Psoas muscle (tissue), 8 donors: Measurements from ENCODE around the gene RNF123. TPM values are rescaled to one million over a fixed set of nuclear protein-coding genes. Genes with fewer than 3 reads are reported as not detected.

Experiments
- ATAC-seq, 4 donors: fragments of 200-7000 bp; cut with Tn5 transposase; one replicate each; pipeline ENCODE4 v1.9.1; 2020; ENCODE audit warnings: moderate library complexity in 3 of 4, mild to moderate bottlenecking in 2 of 4
- DNase-seq, 2 donors: peaks; one replicate each; pipeline ENCODE4 v3.0.0-alpha.2; 2020
- H3K27ac ChIP-seq: fragments of 200-600 bp; one replicate; pipeline ENCODE4 v1.8.0; 2022
- H3K27me3 ChIP-seq, 3 donors: fragments of 200-600 bp in 1 of 3; one replicate each; pipeline versions ENCODE4 v1.6.1 to v1.8.0; 2013 to 2022; ENCODE audit warnings: low read length in 2 of 3, mild to moderate bottlenecking in 2 of 3, moderate library complexity in 1 of 3; ENCODE audit not compliant: insufficient read depth in 3 of 3
- H3K36me3 ChIP-seq, 2 donors: fragments of 200-600 bp in 1 of 2; one replicate each; pipeline versions ENCODE4 v1.6.1 to v1.8.0; 2013 to 2022; ENCODE audit warnings: low read depth in 1 of 2, mild to moderate bottlenecking in 1 of 2, moderate library complexity in 1 of 2; ENCODE audit not compliant: insufficient read depth in 1 of 2
- H3K4me1 ChIP-seq: fragments of 200-600 bp; one replicate; pipeline ENCODE4 v1.8.0; 2022
- H3K4me3 ChIP-seq: fragments of 200-600 bp; one replicate; pipeline ENCODE4 v1.8.0; 2022; ENCODE audit warnings: mild to moderate bottlenecking
- H3K9me3 ChIP-seq: fragments of 200-600 bp; one replicate; pipeline ENCODE4 v1.8.0; 2022
- WGBS, 3 donors: extraction: QIAGEN DNeasy Blood & Tissue Kit; methylation state at CpG; one replicate each; pipeline versions ENCODE4 v1.1.6 to v1.1.7; 2013; 5-methylcytosine and 5-hydroxymethylcytosine counted together
- intact Hi-C, 2 donors: fragments of 100-400 bp; cut with DNase I; formaldehyde crosslinking; loops; one replicate each; pipeline versions ENCODE4 v1.11.0 to v1.14.2; 2022
- polyA plus RNA-seq, 3 donors: library from polyadenylated mRNA; stranded (reverse); fragments of 200-250 nt; gene quantifications; one replicate each; pipeline ENCODE4 v1.2.3, GENCODE V29; 2013
- total RNA-seq, 4 donors: library from RNA; stranded (reverse); fragmentation: NEBNext Ultra II Directional in 2 of 4; extraction: Animal tissue kit (Norgen Biotek cat#: 25700) in 2 of 4; gene quantifications; one replicate each; pipeline versions ENCODE4 v1.2.1 to v1.2.4, GENCODE V29; 2021 to 2023
- TF ChIP-seq, protein P1 (sequence below): fragments of 200-600 bp; IDR thresholded peaks from one replicate; pipeline ENCODE4 v1.8.0; 2022; ENCODE audit warnings: antibody characterized with exemption
- donor health status: healthy with polysubstance abuse.
- donor health status: DM: no; HTN: no; CAD: no; lungs with moderate emphysema.
- donor health status: Bipolar disorder and iron deficiency.
- donor health status: healthy.
- donor health status: DM: yes; HTN: yes; CAD: no.
- donor health status: DM: no; HTN: no; CAD: no.
- donor health status: DM: no; HTN: no; CAD: no.
- donor health status: DM: yes; HTN: yes; CAD: no.

Gene RNF123
- total and polyA plus RNA-seq, 7 donors: 36.1 to 170 (median 105) TPM

DNA sequence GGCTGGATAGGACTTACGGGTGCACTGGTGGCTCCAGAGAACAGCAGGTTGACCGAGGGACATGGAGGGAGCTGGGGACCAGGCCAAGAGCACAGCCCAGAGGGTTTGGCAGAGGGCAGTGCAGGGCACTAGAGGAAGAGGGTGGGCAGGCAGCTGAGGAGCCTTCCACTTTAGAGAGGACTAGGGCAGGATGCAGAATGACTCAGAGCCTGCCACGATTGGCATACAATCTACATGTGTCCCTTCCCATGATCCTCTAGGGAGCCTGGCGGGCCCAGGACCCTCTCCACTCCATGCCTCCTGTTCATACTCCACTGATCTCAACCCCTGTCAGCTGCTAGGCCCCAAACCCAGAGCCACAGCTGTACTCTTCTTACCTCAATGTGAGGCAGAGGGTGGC, 29.6 kb upstream of the RNF123 start:
- 34 to 63% (median 56%) methylated on average over 4 of the region's 4 CpGs for WGBS, 3 donors
- ATAC-seq (no peak), DNase-seq (no peak)
- no peaks in the 10 kb centered on the region for H3K4me1 ChIP-seq
- TF ChIP-seq, protein P1, sequence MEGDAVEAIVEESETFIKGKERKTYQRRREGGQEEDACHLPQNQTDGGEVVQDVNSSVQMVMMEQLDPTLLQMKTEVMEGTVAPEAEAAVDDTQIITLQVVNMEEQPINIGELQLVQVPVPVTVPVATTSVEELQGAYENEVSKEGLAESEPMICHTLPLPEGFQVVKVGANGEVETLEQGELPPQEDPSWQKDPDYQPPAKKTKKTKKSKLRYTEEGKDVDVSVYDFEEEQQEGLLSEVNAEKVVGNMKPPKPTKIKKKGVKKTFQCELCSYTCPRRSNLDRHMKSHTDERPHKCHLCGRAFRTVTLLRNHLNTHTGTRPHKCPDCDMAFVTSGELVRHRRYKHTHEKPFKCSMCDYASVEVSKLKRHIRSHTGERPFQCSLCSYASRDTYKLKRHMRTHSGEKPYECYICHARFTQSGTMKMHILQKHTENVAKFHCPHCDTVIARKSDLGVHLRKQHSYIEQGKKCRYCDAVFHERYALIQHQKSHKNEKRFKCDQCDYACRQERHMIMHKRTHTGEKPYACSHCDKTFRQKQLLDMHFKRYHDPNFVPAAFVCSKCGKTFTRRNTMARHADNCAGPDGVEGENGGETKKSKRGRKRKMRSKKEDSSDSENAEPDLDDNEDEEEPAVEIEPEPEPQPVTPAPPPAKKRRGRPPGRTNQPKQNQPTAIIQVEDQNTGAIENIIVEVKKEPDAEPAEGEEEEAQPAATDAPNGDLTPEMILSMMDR: no peak
- no peaks in the 10 kb centered on the region for H3K36me3 ChIP-seq
- no peaks in the 10 kb centered on the region for H3K9me3 ChIP-seq
- no peak overlapping the region for H3K27ac ChIP-seq
- H3K4me3 ChIP-seq: no peak overlapping the region
- intact Hi-C loops: no loop called here
- H3K27me3 ChIP-seq: no peaks in the 10 kb centered on the region

GRCh38 chr3:49661281-49661680, 28.1 kb upstream of the RNF123 start:
- Histone ChIP-seq H3K27me3 (no peaks in the 10 kb centered on the region), H3K36me3 (no peaks in the 10 kb centered on the region), H3K4me1 (no peaks in the 10 kb centered on the region), H3K4me3 (no peak overlapping the region), H3K27ac (no peak overlapping the region), H3K9me3 (no peaks in the 10 kb centered on the region)
- WGBS, 3 donors: 86 to 92% (median 86%) methylated on average over 14 of the region's 14 CpGs
- no peak for DNase-seq
- intact Hi-C loops: no loop called here
- ATAC-seq: no peak
- TF ChIP-seq, protein P1: no peak

DNA sequence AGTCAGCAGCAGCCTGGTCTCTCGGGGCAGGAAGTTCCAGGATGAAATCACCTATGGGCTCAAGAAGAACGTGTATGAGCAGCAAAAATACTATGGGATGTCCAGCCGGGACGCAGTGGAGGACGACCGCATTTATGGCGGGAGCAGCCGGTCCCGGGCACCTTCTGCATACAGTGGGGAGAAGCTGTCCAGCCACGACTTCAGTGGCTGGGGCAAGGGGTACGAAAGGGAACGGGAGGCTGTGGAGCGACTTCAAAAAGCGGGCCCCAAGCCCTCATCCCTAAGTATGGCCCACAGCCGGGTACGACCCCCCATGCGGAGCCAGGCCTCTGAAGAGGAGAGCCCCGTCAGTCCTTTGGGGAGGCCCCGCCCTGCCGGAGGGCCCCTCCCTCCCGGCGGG, 27.3 kb upstream of the RNF123 start:
- 89 to 94% (median 91%) methylated on average over 18 to 22 of the region's 22 CpGs for WGBS, 3 donors
- H3K4me3 ChIP-seq: no peak overlapping the region
- TF ChIP-seq, protein P1: no peak
- no peak overlapping the region for H3K27ac ChIP-seq
- DNase-seq (no peak), ATAC-seq (no peak)
- no peaks in the 10 kb centered on the region for H3K4me1 ChIP-seq
- H3K36me3 ChIP-seq: no peaks in the 10 kb centered on the region
- intact Hi-C loops: no loop called here
- no peaks in the 10 kb centered on the region for H3K27me3 ChIP-seq
- no peaks in the 10 kb centered on the region for H3K9me3 ChIP-seq

DNA sequence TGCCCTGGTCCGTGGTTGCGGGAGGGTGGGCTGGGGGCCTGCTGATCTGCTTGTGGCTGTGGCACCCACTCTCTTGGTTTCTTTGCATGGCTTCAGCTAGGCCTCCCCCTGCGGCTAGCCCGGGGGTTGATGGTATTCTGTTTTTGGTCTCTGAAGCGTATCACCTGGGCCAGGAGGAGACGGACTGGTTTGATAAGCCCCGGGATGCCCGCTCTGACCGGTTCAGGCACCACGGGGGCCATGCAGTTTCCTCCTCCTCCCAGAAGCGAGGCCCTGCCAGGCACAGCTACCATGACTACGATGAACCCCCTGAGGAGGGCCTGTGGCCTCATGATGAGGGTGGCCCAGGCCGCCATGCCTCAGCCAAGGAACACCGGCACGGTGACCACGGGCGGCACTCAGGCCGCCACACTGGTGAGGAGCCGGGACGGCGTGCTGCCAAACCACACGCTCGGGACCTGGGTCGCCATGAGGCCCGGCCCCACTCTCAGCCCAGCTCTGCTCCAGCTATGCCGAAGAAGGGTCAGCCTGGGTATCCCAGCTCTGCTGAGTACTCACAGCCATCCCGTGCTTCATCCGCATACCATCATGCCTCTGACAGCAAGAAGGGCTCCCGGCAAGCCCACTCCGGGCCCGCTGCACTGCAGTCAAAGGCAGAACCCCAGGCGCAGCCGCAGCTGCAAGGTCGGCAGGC, 26.5 kb upstream of the RNF123 start:
- intact Hi-C loops: no loop called here
- 93 to 95% (median 94%) methylated on average over 34 of the region's 34 CpGs for WGBS, 3 donors
- H3K27me3 ChIP-seq: no peaks in the 10 kb centered on the region
- H3K27ac ChIP-seq: no peak overlapping the region
- ATAC-seq: no peak
- DNase-seq: no peak
- H3K9me3 ChIP-seq: no peaks in the 10 kb centered on the region
- H3K4me3 ChIP-seq: no peak overlapping the region
- no peaks in the 10 kb centered on the region for H3K36me3 ChIP-seq
- TF ChIP-seq, protein P1: no peak
- no peaks in the 10 kb centered on the region for H3K4me1 ChIP-seq

DNA sequence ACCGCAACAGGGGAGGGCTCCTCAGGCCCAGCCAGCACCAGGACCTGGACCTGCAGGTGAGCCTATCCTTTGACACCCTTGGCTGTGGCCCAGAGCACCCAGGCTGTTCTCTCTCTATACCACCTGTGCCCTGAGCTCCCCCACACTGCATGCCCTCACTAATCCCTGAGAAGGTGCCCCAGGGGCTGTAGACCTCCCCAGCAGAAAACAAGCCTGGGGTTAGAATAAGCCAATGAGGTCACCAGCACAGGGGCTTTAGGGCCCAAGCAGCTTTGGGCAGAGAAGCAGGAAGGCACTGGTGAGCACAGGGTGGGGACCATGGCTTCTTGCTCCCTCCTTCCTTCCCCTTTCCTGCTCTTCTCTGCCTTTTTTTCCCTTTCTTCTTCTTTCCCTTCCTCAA, 25.5 kb upstream of the RNF123 start:
- 100% methylated on average over 1 of the region's 1 CpG for WGBS, 3 donors
- Histone ChIP-seq H3K36me3 (no peaks in the 10 kb centered on the region), H3K27ac (no peak overlapping the region), H3K27me3 (no peaks in the 10 kb centered on the region), H3K9me3 (no peaks in the 10 kb centered on the region), H3K4me1 (no peaks in the 10 kb centered on the region), H3K4me3 (no peak overlapping the region)
- no peak for ATAC-seq
- TF ChIP-seq, protein P1: no peak
- intact Hi-C loops: no loop called here
- no peak for DNase-seq
